HEK293 (cell line): ENCODE data around the gene SZRD1.
A peak's percentile ranks its signal among the peaks of the same experiment; 100 is the strongest.

Source experiments
- ATF2 ChIP-seq: fragments of 450-650 bp; formaldehyde crosslinking; IDR thresholded peaks from 2 replicates; pipeline ENCODE4 v1.5.1; 2016; ENCODE audit warnings: missing biosample characterization, missing genetic modification characterization, low read depth
- CTCF ChIP-seq: fragments of 450-650 bp; formaldehyde crosslinking; IDR thresholded peaks from 2 replicates; pipeline ENCODE4 v1.5.1; 2016; ENCODE audit warnings: missing biosample characterization, missing genetic modification characterization
- ELK4 ChIP-seq: IDR thresholded peaks from 2 replicates; pipeline ENCODE4 v1.6.1; 2011; ENCODE audit warnings: mild to moderate bottlenecking, low read depth, low read length, borderline replicate concordance
- FEZF1 ChIP-seq: fragments of 450-650 bp; formaldehyde crosslinking; IDR thresholded peaks from 2 replicates; pipeline ENCODE4 v1.5.1; 2016; ENCODE audit warnings: missing biosample characterization, missing genetic modification characterization
- PATZ1 ChIP-seq: fragments of 450-650 bp; formaldehyde crosslinking; IDR thresholded peaks from 2 replicates; pipeline ENCODE4 v1.5.1; 2016; ENCODE audit warnings: missing biosample characterization, missing genetic modification characterization
- ZBTB21 ChIP-seq: fragments of 450-650 bp; formaldehyde crosslinking; IDR thresholded peaks from 2 replicates; pipeline ENCODE4 v1.5.1; 2017; ENCODE audit warnings: missing biosample characterization, missing genetic modification characterization
- ZBTB6 ChIP-seq: fragments of 450-650 bp; formaldehyde crosslinking; IDR thresholded peaks from 2 replicates; pipeline ENCODE4 v1.5.1; 2017; ENCODE audit warnings: missing biosample characterization, missing genetic modification characterization
- ZBTB8A ChIP-seq: fragments of 450-650 bp; formaldehyde crosslinking; IDR thresholded peaks from 2 replicates; pipeline ENCODE4 v1.5.1; 2016; ENCODE audit warnings: missing biosample characterization, missing genetic modification characterization
- ZFHX2 ChIP-seq: fragments of 450-650 bp; formaldehyde crosslinking; conservative IDR thresholded peaks from 2 replicates; pipeline ENCODE4 v1.5.1; 2016; ENCODE audit warnings: missing biosample characterization, missing genetic modification characterization
- ZFP41 ChIP-seq: fragments of 450-650 bp; formaldehyde crosslinking; IDR thresholded peaks from 2 replicates; pipeline ENCODE4 v1.5.1; 2016; ENCODE audit warnings: missing biosample characterization, missing genetic modification characterization, borderline replicate concordance
- ZNF114 ChIP-seq: fragments of 450-650 bp; formaldehyde crosslinking; IDR thresholded peaks from 2 replicates; pipeline ENCODE4 v1.5.0; 2017; ENCODE audit warnings: missing biosample characterization, missing genetic modification characterization
- ZNF214 ChIP-seq: fragments of 450-650 bp; formaldehyde crosslinking; IDR thresholded peaks from 2 replicates; pipeline ENCODE4 v1.5.1; 2017; ENCODE audit warnings: missing biosample characterization, mild to moderate bottlenecking, missing genetic modification characterization, borderline replicate concordance
- ZNF311 ChIP-seq: fragments of 450-650 bp; formaldehyde crosslinking; IDR thresholded peaks from 2 replicates; pipeline ENCODE4 v1.5.1; 2017; ENCODE audit warnings: missing biosample characterization, missing genetic modification characterization, borderline replicate concordance
- ZNF394 ChIP-seq: fragments of 450-650 bp; formaldehyde crosslinking; IDR thresholded peaks from 2 replicates; pipeline ENCODE4 v1.5.1; 2016; ENCODE audit warnings: missing biosample characterization, missing genetic modification characterization, mild to moderate bottlenecking, moderate library complexity, borderline replicate concordance
- ZNF48 ChIP-seq: fragments of 450-650 bp; formaldehyde crosslinking; IDR thresholded peaks from 2 replicates; pipeline ENCODE4 v1.5.1; 2016; ENCODE audit warnings: missing biosample characterization, missing genetic modification characterization
- ZNF518A ChIP-seq: fragments of 450-650 bp; formaldehyde crosslinking; conservative IDR thresholded peaks from 2 replicates; pipeline ENCODE4 v1.5.1; 2016; ENCODE audit warnings: low read depth, missing biosample characterization, missing genetic modification characterization
- ZNF626 ChIP-seq: fragments of 450-650 bp; sonication (Bioruptor Pico); formaldehyde crosslinking; IDR thresholded peaks from 2 replicates; pipeline ENCODE4 v1.5.1; 2018; ENCODE audit warnings: missing biosample characterization, missing genetic modification characterization, inconsistent platforms
- ZNF645 ChIP-seq: fragments of 450-650 bp; formaldehyde crosslinking; IDR thresholded peaks from 2 replicates; pipeline ENCODE4; 2016; ENCODE audit warnings: missing biosample characterization, missing genetic modification characterization
- ZNF777 ChIP-seq: fragments of 450-650 bp; formaldehyde crosslinking; IDR thresholded peaks from 2 replicates; pipeline ENCODE4 v1.5.1; 2017; ENCODE audit warnings: missing biosample characterization, missing genetic modification characterization, borderline replicate concordance
- ZNF837 ChIP-seq: fragments of 450-650 bp; formaldehyde crosslinking; IDR thresholded peaks from 2 replicates; pipeline ENCODE4 v1.5.1; 2016; ENCODE audit warnings: missing biosample characterization, missing genetic modification characterization
- ZSCAN16 ChIP-seq: fragments of 450-650 bp; formaldehyde crosslinking; IDR thresholded peaks from 2 replicates; pipeline ENCODE4 v1.5.1; 2016; ENCODE audit warnings: missing biosample characterization, missing genetic modification characterization
- ZSCAN4 ChIP-seq: fragments of 450-650 bp; formaldehyde crosslinking; IDR thresholded peaks from 2 replicates; pipeline ENCODE4 v1.5.1; 2017; ENCODE audit warnings: missing biosample characterization, missing genetic modification characterization

The SZRD1 gene

GRCh38 chr1:16348414-16349182 lies 18.4 kb upstream of the SZRD1 start (continued):
- no peak for TF ChIP-seq CTCF (tag by site-specific recombination)
- TF ChIP-seq ZNF645 (tag by site-specific recombination), result no peak
- no peak for TF ChIP-seq ZNF114 (tag by site-specific recombination)
- no peak for TF ChIP-seq ZNF48 (tag by site-specific recombination)
- TF ChIP-seq ZBTB6 (tag by site-specific recombination), result peak; percentile 42; the same call in 1 of the 2 replicates
- TF ChIP-seq ZNF394 (tag by site-specific recombination), result no peak
- TF ChIP-seq ZNF626 (tag by site-specific recombination), result no peak
- TF ChIP-seq ELK4, result no peak
- TF ChIP-seq ZBTB8A (tag by site-specific recombination), result no peak
- TF ChIP-seq ZSCAN4, result no peak
- no peak for TF ChIP-seq ZNF777
- TF ChIP-seq ZSCAN16 (tag by site-specific recombination), result no peak
- 0 out of 2 replicates have a peak, but pooled peaks have one; percentile 23 for TF ChIP-seq PATZ1 (tag by site-specific recombination)
- no peak for TF ChIP-seq ZFP41 (tag by site-specific recombination)
- no peak for TF ChIP-seq ZNF518A (tag by site-specific recombination)
- TF ChIP-seq ZBTB21 (tag by site-specific recombination), result peak; percentile 34; the same call in 1 of the 2 replicates
- TF ChIP-seq ZNF214 (tag by site-specific recombination), result no peak
- TF ChIP-seq FEZF1, result peak; percentile 25; the same call in 1 of the 2 replicates
- TF ChIP-seq ATF2 (tag by site-specific recombination), result 0 out of 2 replicates have a peak, but pooled peaks have one; percentile 34
- no peak for TF ChIP-seq ZFHX2 (tag by site-specific recombination)
- TF ChIP-seq ZNF311 (tag by site-specific recombination), result no peak
- TF ChIP-seq ZNF837 (tag by site-specific recombination), result no peak
- TF ChIP-seq, all 188 proteins: peak for 32
